ENCODE results near the gene VPS33A.

- TF ChIP-seq POLR2A (IDR thresholded peaks at IDR 0.05) (no peak), CTCF (IDR thresholded peaks at IDR 0.05 in 8 of 11, conservative IDR thresholded peaks at IDR 0.05 in 3 of 11) (no peak)
Measured at GRCh38 chr12:122202017-122202416, 64.3 kb downstream of the VPS33A start.
